Measurements from ENCODE around the gene PTPRT.

GRCh38 chr20:42419814-42420532, 769.7 kb downstream of the PTPRT start:
- no peak for TF ChIP-seq ZFX (IDR thresholded peaks at IDR 0.05; ENCODE audit: borderline replicate concordance)
- TF ChIP-seq, protein P1, sequence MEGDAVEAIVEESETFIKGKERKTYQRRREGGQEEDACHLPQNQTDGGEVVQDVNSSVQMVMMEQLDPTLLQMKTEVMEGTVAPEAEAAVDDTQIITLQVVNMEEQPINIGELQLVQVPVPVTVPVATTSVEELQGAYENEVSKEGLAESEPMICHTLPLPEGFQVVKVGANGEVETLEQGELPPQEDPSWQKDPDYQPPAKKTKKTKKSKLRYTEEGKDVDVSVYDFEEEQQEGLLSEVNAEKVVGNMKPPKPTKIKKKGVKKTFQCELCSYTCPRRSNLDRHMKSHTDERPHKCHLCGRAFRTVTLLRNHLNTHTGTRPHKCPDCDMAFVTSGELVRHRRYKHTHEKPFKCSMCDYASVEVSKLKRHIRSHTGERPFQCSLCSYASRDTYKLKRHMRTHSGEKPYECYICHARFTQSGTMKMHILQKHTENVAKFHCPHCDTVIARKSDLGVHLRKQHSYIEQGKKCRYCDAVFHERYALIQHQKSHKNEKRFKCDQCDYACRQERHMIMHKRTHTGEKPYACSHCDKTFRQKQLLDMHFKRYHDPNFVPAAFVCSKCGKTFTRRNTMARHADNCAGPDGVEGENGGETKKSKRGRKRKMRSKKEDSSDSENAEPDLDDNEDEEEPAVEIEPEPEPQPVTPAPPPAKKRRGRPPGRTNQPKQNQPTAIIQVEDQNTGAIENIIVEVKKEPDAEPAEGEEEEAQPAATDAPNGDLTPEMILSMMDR (IDR thresholded peaks at IDR 0.05) = no peak

Data from 22Rv1 (cell line).